H1 (cell line): ENCODE results near the gene ELMO1. TPM values are rescaled to one million over a fixed set of nuclear protein-coding genes. Genes with fewer than 3 reads are reported as not detected.
A peak's percentile ranks its signal among the peaks of the same experiment; 100 is the strongest.

ENCODE experiments used
- CTCF ChIA-PET: fragments of 300-600 bp; sonication (Branson Sonifier 250); formaldehyde crosslinking; loops from one replicate; lab custom pipeline; 2021; ENCODE audit not compliant: partially characterized antibody; lab: Charles Lee
- POLR2A ChIA-PET: fragments of 300-600 bp; sonication (Branson Sonifier 250); formaldehyde crosslinking; loops from one replicate; lab custom pipeline; 2021; ENCODE audit warnings: inconsistent platforms; ENCODE audit not compliant: partially characterized antibody; lab: Charles Lee
- DNase-seq, 2 experiments: peaks; one replicate each; pipeline versions ENCODE4 v3.0.0 to v3.0.0-alpha.2; 2010 to 2022; ENCODE audit warnings: low spot score in 2 of 2, low read depth in 1 of 2, mixed read lengths in 1 of 2
- FAIRE-seq: peaks from 2 replicates; lab custom pipeline; 2011; peaks lifted over from hg19 to GRCh38; lab: Jason Lieb, UNC
- H2AFZ ChIP-seq: 2 replicates; pipeline ENCODE4 v1.8.1; 2012; ENCODE audit warnings: low read length, inconsistent platforms
- H2AK5ac ChIP-seq: 2 replicates; pipeline ENCODE4 v1.6.1; 2013; ENCODE audit warnings: low read depth, low read length
- H2BK120ac ChIP-seq: replicated peaks from 2 replicates; pipeline ENCODE3; 2013; ENCODE audit warnings: low read depth, low read length, inconsistent platforms
- H2BK12ac ChIP-seq: 2 replicates; pipeline ENCODE4 v1.6.1; 2013; ENCODE audit warnings: low read depth, low read length
- H2BK15ac ChIP-seq: 2 replicates; pipeline ENCODE4 v1.6.1; 2013; ENCODE audit warnings: low read length
- H2BK20ac ChIP-seq: 2 replicates; pipeline ENCODE4 v1.6.1; 2013; ENCODE audit warnings: low read length
- H2BK5ac ChIP-seq: 2 replicates; pipeline ENCODE4 v1.6.1; 2013; ENCODE audit warnings: low read depth, low read length
- H3K14ac ChIP-seq: 2 replicates; pipeline ENCODE4 v1.6.1; 2013; ENCODE audit warnings: inconsistent platforms; ENCODE audit not compliant: insufficient read length
- H3K18ac ChIP-seq: 2 replicates; pipeline ENCODE4 v1.6.1; 2013; ENCODE audit warnings: low read length; ENCODE audit errors: extremely low read depth
- H3K23ac ChIP-seq: 2 replicates; pipeline ENCODE4 v1.6.1; 2013; ENCODE audit warnings: inconsistent platforms; ENCODE audit not compliant: insufficient read length
- H3K23me2 ChIP-seq: 2 replicates; pipeline ENCODE4 v1.6.1; 2013; ENCODE audit warnings: low read depth, low read length
- H3K27ac ChIP-seq: 2 replicates; pipeline ENCODE4 v1.6.1; 2011; ENCODE audit warnings: low read depth, low read length, inconsistent platforms
- H3K27me3 ChIP-seq, 4 experiments: replicated peaks in 1 of 4; 1 replicate in 1 of 4; 2 replicates in 3 of 4; pipeline versions ENCODE4 v1.6.1 to v1.8.1; 2011 to 2013; ENCODE audit warnings: low read length in 3 of 4, mild to moderate bottlenecking in 3 of 4, inconsistent platforms in 2 of 4, mixed read lengths in 2 of 4, moderate library complexity in 1 of 4; ENCODE audit not compliant: control insufficient read depth in 3 of 4, insufficient read depth in 3 of 4; ENCODE audit errors: extremely low read depth in 1 of 4
- H3K36me3 ChIP-seq, 4 experiments: 2 replicates each; pipeline versions ENCODE4 v1.6.1 to v1.8.1; 2011 to 2013; ENCODE audit warnings: mild to moderate bottlenecking in 4 of 4, low read length in 3 of 4, moderate library complexity in 2 of 4, control low read depth in 1 of 4, inconsistent platforms in 1 of 4; ENCODE audit not compliant: insufficient read depth in 4 of 4, control insufficient read depth in 2 of 4
- H3K4ac ChIP-seq: replicated peaks from 2 replicates; pipeline ENCODE3; 2013; ENCODE audit warnings: low read length, low read depth, mixed read lengths, inconsistent platforms; ENCODE audit not compliant: insufficient read length
- H3K4me1 ChIP-seq, 4 experiments: replicated peaks in 1 of 4; 1 replicate in 1 of 4; 2 replicates in 3 of 4; pipeline versions ENCODE4 v1.6.1 to v1.8.1; 2011 to 2013; ENCODE audit warnings: low read length in 3 of 4, inconsistent platforms in 2 of 4, mixed read lengths in 1 of 4; ENCODE audit not compliant: insufficient read depth in 4 of 4, control insufficient read depth in 3 of 4
- H3K4me2 ChIP-seq, 2 experiments: 2 replicates each; pipeline versions ENCODE4 v1.6.1 to v1.8.1; 2011 to 2013; ENCODE audit warnings: low read depth in 2 of 2, low read length in 2 of 2, control low read depth in 1 of 2, inconsistent platforms in 1 of 2, mild to moderate bottlenecking in 1 of 2; ENCODE audit not compliant: insufficient read depth in 1 of 2
- H3K4me3 ChIP-seq, 4 experiments: fragments of 200-600, 300-600 bp in 1 of 4; sonication (generic), shearing (Covaris generic), sonication (Bioruptor Twin) in 1 of 4; 2 replicates each; pipeline versions ENCODE4 v1.5.1 to v1.8.1; 2011 to 2016; ENCODE audit warnings: low read length in 4 of 4, low read depth in 3 of 4, control low read depth in 2 of 4, inconsistent platforms in 2 of 4, mild to moderate bottlenecking in 2 of 4, mixed read lengths in 1 of 4, moderate library complexity in 1 of 4; ENCODE audit not compliant: insufficient read depth in 2 of 4; ENCODE audit errors: extremely low read depth in 1 of 4
- H3K56ac ChIP-seq: replicated peaks from 2 replicates; pipeline ENCODE3; 2013; ENCODE audit warnings: low read depth, mild to moderate bottlenecking, mixed read lengths, low read length, inconsistent platforms; ENCODE audit not compliant: insufficient read length
- H3K79me1 ChIP-seq: 2 replicates; pipeline ENCODE4 v1.6.1; 2013; ENCODE audit warnings: low read depth, low read length, control low read depth
- H3K79me2 ChIP-seq, 2 experiments: 2 replicates each; pipeline versions ENCODE4 v1.6.1 to v1.8.1; 2012 to 2013; ENCODE audit warnings: low read length in 2 of 2, mild to moderate bottlenecking in 2 of 2, inconsistent platforms in 1 of 2; ENCODE audit not compliant: insufficient read depth in 2 of 2, control insufficient read depth in 1 of 2
- H3K9ac ChIP-seq, 4 experiments: replicated peaks in 1 of 4; 1 replicate in 1 of 4; 2 replicates in 3 of 4; pipeline versions ENCODE4 v1.6.1 to v1.8.1; 2011 to 2013; ENCODE audit warnings: low read depth in 3 of 4, low read length in 3 of 4, control low read depth in 2 of 4, mild to moderate bottlenecking in 2 of 4, moderate library complexity in 2 of 4, inconsistent platforms in 1 of 4; ENCODE audit errors: extremely low read depth in 1 of 4
- H3K9me3 ChIP-seq, 2 experiments: 2 replicates each; pipeline versions ENCODE4 v1.6.1 to v1.8.1; 2012 to 2013; ENCODE audit warnings: mild to moderate bottlenecking in 2 of 2, moderate library complexity in 2 of 2, control low read depth in 1 of 2, inconsistent platforms in 1 of 2, low read depth in 1 of 2, low read length in 1 of 2, mixed read lengths in 1 of 2; ENCODE audit not compliant: insufficient read depth in 2 of 2
- H4K20me1 ChIP-seq, 2 experiments: replicated peaks in 1 of 2; 2 replicates each; pipeline versions ENCODE3 to v1.8.1; 2011 to 2013; ENCODE audit warnings: inconsistent platforms in 2 of 2, low read length in 2 of 2, mild to moderate bottlenecking in 1 of 2; ENCODE audit not compliant: insufficient read depth in 2 of 2, control insufficient read depth in 1 of 2
- H4K5ac ChIP-seq: 2 replicates; pipeline ENCODE4 v1.6.1; 2013; ENCODE audit warnings: low read length, low read depth, mixed read lengths, inconsistent platforms; ENCODE audit not compliant: insufficient read length
- H4K8ac ChIP-seq: 2 replicates; pipeline ENCODE4 v1.8.0; 2013; ENCODE audit warnings: mild to moderate bottlenecking, moderate library complexity, low read length, inconsistent platforms; ENCODE audit not compliant: insufficient read depth; ENCODE audit errors: extremely low read depth
- H4K91ac ChIP-seq: replicated peaks from 2 replicates; pipeline ENCODE3; 2013; ENCODE audit warnings: low read length, mixed read lengths, inconsistent platforms; ENCODE audit not compliant: insufficient read length
- CREB1 ChIP-seq: IDR thresholded peaks from 2 replicates; pipeline ENCODE4 v1.6.1; 2012; ENCODE audit warnings: inconsistent platforms
- HDAC6 ChIP-seq: IDR thresholded peaks from one replicate; pipeline ENCODE4 v1.7.1; 2012; ENCODE audit warnings: low read depth, mild to moderate bottlenecking, inconsistent platforms, low read length, moderate library complexity
- POLR2A ChIP-seq, 2 experiments: IDR thresholded peaks; 1 replicate in 1 of 2; 2 replicates in 1 of 2; pipeline ENCODE4 v1.6.1; 2011; ENCODE audit warnings: low read depth in 2 of 2, low read length in 2 of 2, mild to moderate bottlenecking in 2 of 2; ENCODE audit errors: control extremely low read depth in 1 of 2
- WGBS, 2 experiments: shearing (Covaris generic) in 1 of 2; methylation state at CpG; one replicate each; pipeline versions ENCODE4 v1.1.6 to v1.1.7; 2013 to 2015; ENCODE audit warnings: low lambda C conversion rate in 2 of 2, mixed read lengths in 2 of 2, inconsistent platforms in 1 of 2, low coverage in 1 of 2, missing lambda C conversion rate in 1 of 2; ENCODE audit not compliant: insufficient replicate concordance in 2 of 2, insufficient coverage in 1 of 2, insufficient read length in 1 of 2; ENCODE audit errors: extremely low coverage in 1 of 2, missing lambda C conversion rate in 1 of 2; 5-methylcytosine and 5-hydroxymethylcytosine counted together
- polyA plus RNA-seq, 7 experiments: library from polyadenylated mRNA; depleted of rRNA in 3 of 7; stranded (reverse) in 5 of 7; unstranded in 2 of 7; fragments of >200 nt in 5 of 7; fragments of 200-250 nt in 2 of 7; gene quantifications; 1 replicate in 5 of 7; 2 replicates in 1 of 7; 4 replicates in 1 of 7; pipeline versions ENCODE4 v1.2.1 to v1.2.3, GENCODE V29; 2011 to 2013; ENCODE audit warnings: missing spikeins in 2 of 7, mixed read lengths in 2 of 7
- total RNA-seq: library from RNA; stranded (reverse); fragmentation: NEBNext Ultra II Directional; extraction: Animal tissue kit (Norgen Biotek cat#: 25700); gene quantifications from 2 replicates; pipeline ENCODE4 v1.2.1, GENCODE V29; 2021

The ELMO1 gene
- total and polyA plus RNA-seq, 2 of the 8 experiments (the other 6 are each of a cell fraction or from before 2014, with no cell fraction given), result 18.4 to 21.0 TPM

DNA sequence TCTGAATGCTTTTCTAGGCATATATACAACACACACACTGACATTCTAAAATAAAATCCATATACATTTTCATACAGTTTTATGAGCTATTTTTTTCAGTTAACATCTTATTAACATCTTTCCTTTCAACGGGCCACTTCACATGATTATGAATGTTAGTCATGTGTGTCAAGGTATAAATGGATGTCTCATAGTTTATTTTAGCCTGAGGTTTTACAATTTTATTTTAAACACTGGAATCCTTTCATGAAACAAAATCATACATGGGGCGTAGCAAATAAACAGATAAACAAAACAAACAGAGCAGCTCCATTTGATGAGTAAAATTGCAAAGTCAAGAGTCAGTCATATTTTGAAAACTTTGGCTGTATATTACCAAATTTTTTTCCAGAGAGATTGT, 604.3 kb downstream of the ELMO1 start:
- Histone ChIP-seq H3K4me1 (no peaks in the 10 kb centered on the region), H3K79me2 (no peaks in the 10 kb centered on the region), H2AK5ac (no peak overlapping the region), H3K27me3 (no peaks in the 10 kb centered on the region), H3K18ac (no peak overlapping the region), H3K56ac (no peak overlapping the region), H3K27ac (no peak overlapping the region), H2AFZ (no peak overlapping the region), H4K5ac (no peak overlapping the region), H3K4me2 (no peak overlapping the region), H3K14ac (no peak overlapping the region), H3K4ac (no peak overlapping the region), H3K9me3 (no peaks in the 10 kb centered on the region; a peak in 2 of 4 replicates), H4K8ac (no peak overlapping the region), H3K23ac (no peak overlapping the region), H3K9ac (no peak overlapping the region), H2BK20ac (no peak overlapping the region), H3K36me3 (no peaks in the 10 kb centered on the region), H4K91ac (no peak overlapping the region), H3K23me2 (no peaks in the 10 kb centered on the region), H2BK15ac (no peak overlapping the region), H4K20me1 (no peaks in the 10 kb centered on the region), H2BK12ac (no peak overlapping the region), H2BK120ac (no peak overlapping the region), H2BK5ac (no peak overlapping the region), H3K79me1 (no peaks in the 10 kb centered on the region), H3K4me3 (no peak overlapping the region)
- DNase-seq, result no peak
- 86% methylated on average over 2 of the region's 2 CpGs; no CpG with 5 or more reads in 1 of the 2 experiments for WGBS, 2 experiments
- peak; percentile 32 for FAIRE-seq
- ChIA-PET CTCF (interaction anchor here (1.3 kb wide), 1 partner anchor 123 kb away, joined by 6 read pairs; no protein-coding TSS in a partner anchor), POLR2A (no interaction called here)
- no peak for TF ChIP-seq HDAC6
- TF ChIP-seq CREB1, result no peak
- no peak for TF ChIP-seq POLR2A (IDR thresholded peaks at IDR 0.05; ENCODE audit: control extremely low read depth in 1 of 2, low read depth in 2 of 2, low read length in 2 of 2)
